WTC11 (cell line): Measurements from ENCODE around the gene EXOC4. TPM values are rescaled to one million over a fixed set of nuclear protein-coding genes. Genes with fewer than 3 reads are reported as not detected.

ENCODE experiments used
- ATAC-seq: fragments of 200-7000 bp; cut with Tn5 transposase; 2 replicates; pipeline ENCODE4 v1.10.0; 2021; ENCODE audit warnings: mild to moderate bottlenecking, moderate library complexity
- CTCF ChIA-PET: fragments of 300-600 bp; sonication (Branson Sonifier 250); formaldehyde crosslinking; loops from one replicate; lab custom pipeline; 2021; ENCODE audit warnings: antibody characterized with exemption; lab: Charles Lee
- POLR2A ChIA-PET: fragments of 350-600 bp; sonication (Branson Sonifier 250); formaldehyde crosslinking; loops from one replicate; lab custom pipeline; 2021; ENCODE audit warnings: antibody characterized with exemption; lab: Charles Lee
- DNase-seq: peaks from one replicate; pipeline ENCODE4 v3.0.0; 2021; ENCODE audit warnings: low spot score
- H3K27ac Mint-ChIP-seq: 2 replicates; pipeline ENCODE4 v1.8.0; 2021; ENCODE audit warnings: mixed read lengths
- H3K27me3 Mint-ChIP-seq: 2 replicates; pipeline ENCODE4 v1.8.0; 2021; ENCODE audit warnings: low read depth, mild to moderate bottlenecking, moderate library complexity, mixed read lengths
- H3K36me3 Mint-ChIP-seq: 2 replicates; pipeline ENCODE4 v1.8.0; 2021; ENCODE audit warnings: mixed read lengths
- H3K4me1 Mint-ChIP-seq: 2 replicates; pipeline ENCODE4 v1.8.0; 2022; ENCODE audit warnings: mixed read lengths
- H3K4me3 Mint-ChIP-seq: 2 replicates; pipeline ENCODE4 v1.8.0; 2021; ENCODE audit warnings: mild to moderate bottlenecking, moderate library complexity, mixed read lengths
- H3K9me3 Mint-ChIP-seq: 2 replicates; pipeline ENCODE4 v1.8.0; 2021; ENCODE audit warnings: mixed read lengths
- AR ChIP-seq: fragments of 250-450 bp; sonication (Bioruptor Pico); IDR thresholded peaks from 2 replicates; pipeline ENCODE4 v1.9.0; 2021; ENCODE audit warnings: mild to moderate bottlenecking
- ATF2 ChIP-seq: sonication (generic); formaldehyde crosslinking; IDR thresholded peaks from 2 replicates; pipeline ENCODE4 v1.8.1; 2022; ENCODE audit warnings: low read depth, missing genetic modification reagents, borderline replicate concordance
- ERG ChIP-seq: fragments of 250-450 bp; sonication (Bioruptor Pico); IDR thresholded peaks from 2 replicates; pipeline ENCODE4 v1.8.0; 2021; ENCODE audit warnings: mild to moderate bottlenecking
- HMGA2 ChIP-seq: fragments of 250-450 bp; sonication (Bioruptor Pico); IDR thresholded peaks from 2 replicates; pipeline ENCODE4 v1.4.0; 2021; ENCODE audit warnings: mild to moderate bottlenecking, moderate library complexity
- IRF1 ChIP-seq: sonication (generic); formaldehyde crosslinking; IDR thresholded peaks from 2 replicates; pipeline ENCODE4 v1.8.0; 2023; ENCODE audit warnings: missing genetic modification reagents
- IRF2 ChIP-seq: sonication (generic); formaldehyde crosslinking; IDR thresholded peaks from 2 replicates; pipeline ENCODE4 v1.8.0; 2022; ENCODE audit warnings: low read depth, missing genetic modification reagents, borderline replicate concordance
- OVOL2 ChIP-seq: fragments of 250-450 bp; sonication (Bioruptor Pico); IDR thresholded peaks from 2 replicates; pipeline ENCODE4 v1.9.0; 2021; ENCODE audit warnings: mild to moderate bottlenecking, borderline replicate concordance
- PRDM15 ChIP-seq: sonication (generic); formaldehyde crosslinking; IDR thresholded peaks from 2 replicates; pipeline ENCODE4 v1.8.0; 2022; ENCODE audit warnings: missing genetic modification reagents
- SMAD4 ChIP-seq: sonication (generic); formaldehyde crosslinking; IDR thresholded peaks from 2 replicates; pipeline ENCODE4 v1.8.0; 2022; ENCODE audit warnings: mild to moderate bottlenecking, missing genetic modification reagents
- USF2 ChIP-seq: sonication (generic); formaldehyde crosslinking; IDR thresholded peaks from 2 replicates; pipeline ENCODE4 v1.8.1; 2023; ENCODE audit warnings: mild to moderate bottlenecking, missing genetic modification reagents, moderate library complexity
- ZMAT4 ChIP-seq: fragments of 250-450 bp; sonication (Bioruptor Pico); IDR thresholded peaks from 2 replicates; pipeline ENCODE4 v1.9.0; 2021; ENCODE audit warnings: mild to moderate bottlenecking
- ZNF219 ChIP-seq: sonication (generic); formaldehyde crosslinking; IDR thresholded peaks from 2 replicates; pipeline ENCODE4 v1.8.0; 2023; ENCODE audit warnings: missing genetic modification reagents, mild to moderate bottlenecking, borderline replicate concordance
- ZNF263 ChIP-seq: sonication (generic); formaldehyde crosslinking; IDR thresholded peaks from 2 replicates; pipeline ENCODE4 v1.8.1; 2022; ENCODE audit warnings: low read depth, mild to moderate bottlenecking, moderate library complexity, missing genetic modification reagents
- ZNF423 ChIP-seq: fragments of 250-450 bp; sonication (Bioruptor Pico); IDR thresholded peaks from 2 replicates; pipeline ENCODE4 v2.1.2; 2022; ENCODE audit warnings: mild to moderate bottlenecking, moderate library complexity
- total RNA-seq: library from RNA; stranded (reverse); gene quantifications from 3 replicates; pipeline ENCODE4 v1.2.3, GENCODE V29; 2021

EXOC4 gene
- total RNA-seq, 1 experiment from 2014 or later: 62.0 TPM

- POLR2A ChIA-PET: no interaction called here
- ATAC-seq: no peak
Observed at GRCh38 chr7:133957845-133958244, 705.0 kb downstream of the EXOC4 start.

GRCh38 chr7:133958822-133959221, 705.9 kb downstream of the EXOC4 start:
- H3K36me3 Mint-ChIP-seq: peaks cover 16% of the 10 kb centered on the region
- DNase-seq (no peak), ATAC-seq (no peak)
- peaks cover 25% of the 10 kb centered on the region for H3K4me1 Mint-ChIP-seq
- TF ChIP-seq ZNF423 (CRISPR knock-in tag) (no peak), PRDM15 (CRISPR knock-in tag) (no peak), ERG (CRISPR knock-in tag) (no peak), AR (CRISPR knock-in tag) (no peak), OVOL2 (CRISPR knock-in tag) (no peak), ATF2 (CRISPR knock-in tag) (no peak), IRF1 (CRISPR knock-in tag) (no peak), ZNF263 (CRISPR knock-in tag) (no peak), ZMAT4 (CRISPR knock-in tag) (no peak), SMAD4 (CRISPR knock-in tag) (no peak)
- ChIA-PET POLR2A (no interaction called here), CTCF (no interaction called here)
- H3K27ac Mint-ChIP-seq: no peak overlapping the region
- H3K27me3 Mint-ChIP-seq: no peaks in the 10 kb centered on the region
- peaks cover 12% of the 10 kb centered on the region for H3K9me3 Mint-ChIP-seq
- H3K4me3 Mint-ChIP-seq: no peak overlapping the region

More at GRCh38 chr7:133957845-133958244, 705.0 kb downstream of the EXOC4 start:
- CTCF ChIA-PET: no interaction called here
- no peak for DNase-seq
- Mint-ChIP-seq H3K27ac (no peak overlapping the region), H3K4me3 (no peak overlapping the region), H3K36me3 (peaks cover 17% of the 10 kb centered on the region), H3K9me3 (peaks cover 17% of the 10 kb centered on the region), H3K4me1 (peaks cover 25% of the 10 kb centered on the region), H3K27me3 (no peaks in the 10 kb centered on the region)
- TF ChIP-seq USF2 (no peak), HMGA2 (CRISPR knock-in tag) (no peak), ZNF219 (no peak), AR (CRISPR knock-in tag) (no peak), IRF2 (CRISPR knock-in tag) (no peak), ZNF263 (CRISPR knock-in tag) (no peak)
